HG02642 (cell line): ENCODE results near the gene SPEM1.

ENCODE experiments used
- ATAC-seq: cut with Tn5 transposase; IDR thresholded peaks from one replicate; pipeline ENCODE4 v1.9.1; 2021; ENCODE audit warnings: mild to moderate bottlenecking; ENCODE audit not compliant: unreplicated experiment, poor library complexity

SPEM1 gene

GRCh38 chr17:7416323-7416722, 3.8 kb upstream of the SPEM1 start:
- no peak for ATAC-seq

- no peak for ATAC-seq
These were observed 3.0 kb upstream of the SPEM1 start for GRCh38 chr17:7417056-7417655.

- no peak for ATAC-seq
These were observed 1.5 kb upstream of the SPEM1 start for GRCh38 chr17:7418472-7419152.

GRCh38 chr17:7421186-7421585, 1.1 kb downstream of the SPEM1 start:
- ATAC-seq: no peak

DNA sequence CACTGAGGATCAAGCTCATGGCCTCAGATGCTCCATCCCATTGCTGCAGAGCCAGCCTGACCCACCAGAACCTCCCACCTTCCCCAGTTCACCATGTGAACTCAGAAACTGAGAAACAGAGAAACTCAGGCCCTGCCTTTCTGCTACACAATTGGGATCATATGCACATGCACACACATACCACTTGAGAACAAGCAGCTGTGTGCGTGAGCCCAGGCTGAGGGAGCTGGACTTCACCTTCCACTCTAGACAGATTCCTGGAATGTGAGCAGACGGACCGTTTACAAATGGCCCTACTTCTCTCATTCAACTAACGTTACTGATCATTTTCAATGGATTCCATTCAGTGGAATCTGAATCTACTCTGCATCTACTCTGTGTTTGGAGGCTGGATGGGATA, 3.6 kb downstream of the SPEM1 start:
- ATAC-seq: no peak

DNA sequence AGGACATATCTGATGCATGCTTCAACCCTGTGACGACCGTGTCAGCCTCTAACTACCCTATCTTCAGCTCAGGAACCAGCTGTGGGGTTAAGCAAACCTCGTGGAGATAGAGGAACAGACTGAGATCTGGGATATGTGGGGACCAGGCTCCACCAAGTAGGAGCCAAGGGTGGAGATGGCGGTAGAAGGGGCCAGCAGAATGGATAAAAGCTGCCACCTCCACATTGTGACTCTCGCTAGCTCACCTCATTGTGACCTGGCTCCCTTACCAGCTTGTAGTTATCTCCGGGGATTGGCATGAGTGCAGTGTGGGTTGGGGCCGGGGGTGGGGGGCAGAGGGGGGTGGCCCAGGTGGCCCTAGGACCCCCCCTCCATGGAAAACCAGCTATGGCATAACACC, 5.2 kb downstream of the SPEM1 start, which contains the start of gene SPEM2:
TSS of gene SPEM2 (plus strand) at position 301 of the 400 bp plus-strand sequence. CDS start at position 374, 73 bp downstream.
- no peak for ATAC-seq

- ATAC-seq: no peak
These were observed 5.6 kb downstream of the SPEM1 start for GRCh38 chr17:7425756-7426155.

GRCh38 chr17:7426203-7426863, 6.2 kb downstream of the SPEM1 start:
- no peak for ATAC-seq

DNA sequence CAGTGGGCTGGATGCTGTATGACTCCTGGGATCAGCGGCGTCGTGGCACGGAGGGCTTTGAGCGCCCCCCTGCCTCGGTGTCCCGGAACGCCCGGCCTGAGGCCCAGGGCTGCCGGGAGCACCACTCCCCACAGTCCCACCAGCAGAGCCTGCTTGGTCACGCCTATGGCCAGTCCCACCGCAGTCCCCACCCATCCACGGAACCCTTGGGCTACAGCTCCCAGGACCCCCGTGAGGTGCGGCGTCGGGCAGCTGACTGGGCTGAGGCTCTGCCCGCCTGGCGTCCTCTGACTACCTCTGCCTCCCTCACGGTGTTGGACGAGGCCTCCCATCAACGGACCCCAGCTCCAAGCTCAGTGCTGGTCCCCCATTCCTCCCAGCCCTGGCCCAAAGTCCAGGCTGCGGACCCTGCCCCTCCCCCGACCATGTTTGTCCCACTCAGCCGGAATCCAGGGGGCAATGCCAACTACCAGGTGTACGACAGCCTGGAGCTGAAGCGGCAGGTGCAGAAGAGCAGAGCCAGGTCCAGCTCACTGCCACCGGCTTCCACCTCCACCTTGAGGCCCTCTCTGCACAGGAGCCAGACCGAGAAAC, 6.9 kb downstream of the SPEM1 start:
- ATAC-seq: no peak

- ATAC-seq: no peak
These were observed 7.4 kb downstream of the SPEM1 start for GRCh38 chr17:7427549-7427948.

DNA sequence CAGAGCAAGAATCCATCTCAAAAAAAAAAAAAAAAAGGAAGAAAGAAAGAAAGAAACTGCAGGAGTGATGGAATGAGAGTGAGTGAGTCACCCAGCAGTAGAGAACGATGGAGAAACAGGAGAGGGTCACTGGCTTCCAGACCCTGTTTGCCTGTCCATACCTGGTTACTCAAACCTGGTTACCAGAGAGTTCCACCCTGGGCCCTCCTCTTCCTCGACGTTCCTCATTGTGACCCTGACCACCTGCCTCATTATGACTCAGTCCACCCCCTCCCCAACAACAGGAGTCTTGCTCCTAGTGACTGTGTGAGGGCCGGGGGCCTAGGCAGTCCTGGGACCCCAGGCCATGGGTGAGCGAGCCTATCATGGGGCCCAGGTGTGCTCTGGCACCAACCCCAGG, 8.4 kb downstream of the SPEM1 start, which contains the start of gene SPEM3:
TSS of gene SPEM3 (plus strand) at position 301 of the 400 bp plus-strand sequence. CDS start at position 347, 46 bp downstream.
- no peak for ATAC-seq

GRCh38 chr17:7429722-7430121, 9.6 kb downstream of the SPEM1 start:
- ATAC-seq: no peak

DNA sequence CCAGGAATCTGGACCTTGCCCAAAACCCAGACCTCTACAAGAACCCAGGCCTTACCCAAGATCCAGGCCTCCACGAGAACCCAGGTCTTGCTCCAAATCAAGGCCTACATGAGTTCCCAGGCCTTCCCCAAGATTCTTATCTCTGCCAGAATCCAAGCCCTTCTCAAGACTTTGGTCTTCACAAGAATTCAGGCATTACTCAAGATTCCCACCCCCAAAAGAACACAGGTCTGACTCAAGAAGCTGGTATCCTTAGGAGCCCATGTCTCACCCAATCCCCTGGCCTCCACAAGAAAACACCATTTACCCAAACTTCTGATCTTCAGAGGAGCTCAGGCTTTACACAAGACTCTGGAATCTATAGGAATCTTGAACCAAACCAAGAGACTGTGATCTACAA, 11.1 kb downstream of the SPEM1 start:
- no peak for ATAC-seq

DNA sequence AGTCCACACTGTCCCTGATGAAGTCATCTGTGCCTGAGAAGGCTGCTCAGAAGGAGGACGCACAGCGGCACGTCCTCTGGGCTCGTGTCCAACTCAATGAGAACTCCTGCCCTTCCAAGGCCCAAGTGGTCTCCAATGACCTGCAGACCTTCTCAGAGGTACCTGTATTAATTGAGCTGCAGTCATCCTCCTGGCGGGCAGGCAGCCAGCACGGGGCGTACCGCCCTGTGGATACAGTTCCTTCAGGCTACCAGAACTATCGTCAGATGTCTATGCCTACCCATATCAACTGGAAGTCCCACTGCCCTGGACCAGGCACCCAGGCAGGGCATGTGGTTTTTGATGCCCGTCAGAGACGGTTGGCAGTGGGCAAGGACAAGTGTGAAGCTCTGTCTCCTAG, 12.2 kb downstream of the SPEM1 start:
- ATAC-seq: no peak

- ATAC-seq: peak; percentile 21
These were observed 15.8 kb downstream of the SPEM1 start for GRCh38 chr17:7435676-7436555.

GRCh38 chr17:7436556-7437368, 16.6 kb downstream of the SPEM1 start:
- peak; percentile 32 for ATAC-seq

DNA sequence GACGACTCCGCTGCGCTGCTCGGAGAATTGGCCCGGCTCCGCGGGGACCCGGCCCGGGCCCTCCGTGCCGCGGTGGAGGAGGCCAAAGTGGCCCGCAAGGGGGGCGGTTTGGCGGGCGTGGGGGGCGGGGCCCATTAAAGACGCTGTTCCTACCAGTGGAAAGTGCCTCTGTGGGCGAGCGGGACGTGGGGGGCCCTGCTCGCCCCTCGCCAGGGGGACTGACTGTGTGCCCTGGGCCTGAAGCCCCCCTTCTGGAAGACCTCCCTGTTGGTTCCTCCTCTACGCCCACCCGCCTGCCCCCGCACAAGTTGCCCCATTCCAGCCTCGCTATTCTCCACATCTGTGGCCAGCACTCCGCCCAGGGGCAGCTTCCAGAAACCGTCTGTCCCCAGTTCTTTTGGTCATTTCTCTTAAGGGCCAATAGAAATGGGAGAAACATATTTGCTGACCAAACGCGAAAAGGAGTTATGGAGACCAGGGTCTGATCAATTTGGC, 17.3 kb downstream of the SPEM1 start:
- no peak for ATAC-seq

DNA sequence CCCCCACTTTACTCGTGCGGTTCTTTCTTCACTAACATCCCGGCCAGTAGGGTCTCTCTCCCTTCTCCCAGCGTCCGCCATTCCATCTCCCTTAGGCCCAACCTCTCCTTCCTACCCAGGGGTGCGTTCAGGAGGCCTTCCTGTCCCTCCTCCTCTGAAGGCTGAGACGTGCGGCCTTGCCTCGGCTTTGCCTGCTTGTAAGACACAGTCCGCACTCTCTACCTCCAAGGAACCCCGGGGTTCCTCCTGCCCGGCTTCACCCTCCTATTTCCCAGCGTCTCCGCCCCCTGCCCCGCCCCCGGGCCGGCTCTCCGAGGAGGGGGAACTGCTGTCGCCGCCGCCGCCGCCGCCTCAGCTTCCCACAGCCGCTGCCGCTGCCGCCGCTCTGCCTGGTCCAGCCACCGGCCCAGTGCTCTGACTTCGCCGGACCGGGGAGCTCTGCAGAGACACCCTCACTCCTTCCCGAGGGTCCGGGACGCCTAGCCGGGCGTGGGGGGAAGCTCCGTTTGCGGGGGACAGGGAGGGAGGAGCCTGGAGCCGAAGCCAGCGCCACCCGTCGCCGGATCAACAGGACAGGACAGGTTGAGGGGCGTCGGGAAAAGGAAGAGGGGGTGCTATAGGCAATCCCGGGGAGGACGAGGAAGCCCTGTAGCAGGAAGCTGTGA, 18.0 kb downstream of the SPEM1 start:
- no peak for ATAC-seq
